GM12801 (cell line): ENCODE results near the gene TPRG1L.

Experiments
- CTCF ChIP-seq: IDR thresholded peaks from one replicate; pipeline ENCODE4 v1.5.1; 2011; ENCODE audit warnings: control low read depth; ENCODE audit not compliant: insufficient read length; ENCODE audit errors: extremely low read depth

The TPRG1L gene

GRCh38 chr1:3676581-3677470, 52.0 kb downstream of the TPRG1L start:
- no peak for TF ChIP-seq CTCF

DNA sequence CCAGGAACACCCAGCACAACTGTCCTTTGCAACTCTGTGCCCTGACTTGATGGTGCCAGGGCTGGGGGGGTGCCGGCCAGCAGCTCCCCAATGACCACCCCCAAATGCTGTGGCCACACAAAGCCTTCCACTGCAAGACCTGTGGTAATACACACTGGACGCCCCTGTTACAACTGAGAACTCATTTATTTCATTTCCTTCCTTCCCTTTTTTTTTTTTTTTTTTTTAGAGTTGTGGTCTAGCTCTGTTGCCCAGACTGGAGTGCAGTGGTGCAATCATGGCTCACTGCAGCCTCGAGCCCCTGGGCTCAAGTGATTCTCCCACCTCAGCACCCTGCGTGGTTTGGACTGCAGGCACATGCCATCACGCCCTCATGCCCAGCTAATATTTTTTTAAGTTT, 52.7 kb downstream of the TPRG1L start:
- no peak for TF ChIP-seq CTCF

DNA sequence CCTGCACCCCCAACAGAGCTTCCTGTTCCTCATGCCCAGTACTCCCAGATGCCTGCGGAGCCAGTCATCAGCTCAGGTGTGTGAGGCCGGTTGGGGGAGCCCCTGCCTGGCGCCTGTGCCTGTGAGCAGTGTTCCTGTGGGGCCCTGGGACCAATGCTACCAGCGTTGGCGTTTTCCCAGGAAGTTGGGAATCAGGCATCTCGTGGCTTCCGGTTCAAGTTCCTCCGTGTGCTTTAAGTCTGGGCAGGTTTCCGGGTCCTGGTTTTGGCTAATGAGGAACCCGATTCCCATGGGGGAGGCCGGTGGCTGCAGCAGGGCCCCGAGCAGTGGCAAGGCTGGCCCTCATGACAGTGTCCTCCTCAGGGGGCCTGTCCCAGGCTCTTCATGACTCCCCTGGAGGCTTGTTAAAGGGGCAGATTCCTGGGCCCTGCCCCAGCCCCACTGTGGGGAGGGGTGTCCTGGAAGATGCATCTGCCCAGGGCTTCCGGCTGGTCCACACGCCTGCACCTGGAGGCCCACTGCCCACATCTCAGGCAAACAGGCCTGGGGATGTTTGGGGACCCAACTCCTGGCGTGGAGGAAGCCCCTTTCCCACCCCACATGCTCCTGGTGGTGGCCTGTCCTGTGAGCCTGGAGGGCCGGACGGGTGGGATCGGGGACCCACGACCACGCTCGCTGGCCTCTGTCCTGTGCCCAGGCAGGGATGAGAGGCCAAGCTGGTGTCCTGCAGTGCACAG, 53.7 kb downstream of the TPRG1L start:
- TF ChIP-seq CTCF, result no peak

DNA sequence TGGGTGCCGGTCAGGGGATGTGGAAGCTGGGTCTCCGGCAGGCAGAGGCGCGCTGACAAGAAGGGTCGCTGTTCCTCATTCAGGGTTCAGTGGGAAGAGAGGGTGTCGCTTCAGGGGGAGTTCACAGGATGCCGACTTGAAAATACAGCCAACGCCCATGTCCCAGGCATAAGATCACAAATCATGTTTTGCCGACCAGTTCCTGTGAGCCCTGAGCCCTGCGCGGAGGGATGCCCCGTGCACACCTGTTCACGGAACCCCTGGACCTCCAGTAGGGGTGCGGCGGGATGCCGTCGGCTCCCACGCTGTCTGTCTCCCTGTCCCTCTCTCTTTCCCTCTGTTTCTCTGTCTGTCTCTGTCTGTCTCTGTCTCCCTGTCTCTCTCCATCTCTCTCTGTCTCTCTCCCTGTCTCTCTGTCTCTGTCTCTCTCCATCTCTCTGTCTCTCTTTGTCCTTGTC, 54.3 kb downstream of the TPRG1L start:
- TF ChIP-seq CTCF, result no peak
